NCI-H2107 (cell line): ENCODE data around the gene SURF6.
"Not testable (repeated sequence)": the region's sequence is repeated elsewhere in the genome, so short reads cannot be mapped to it uniquely, and the experiment has no call there.

Experiments
- DNase-seq: peaks from one replicate; lab custom pipeline; 2025; lab: John Stamatoyannopoulos, UW

The SURF6 gene

GRCh38 chr9:133335924-133336811 lies at the start of gene SURF6:
SURF6 (minus strand) TSS chr9:133336188; CDS start chr9:133336132, 56 bp downstream.
- peak; percentile 91 for DNase-seq

GRCh38 chr9:133385452-133385851 lies 49.5 kb upstream of the SURF6 start:
- DNase-seq = no peak

- no peak for DNase-seq
These were observed 48.8 kb upstream of the SURF6 start for GRCh38 chr9:133384736-133385321.

- no peak for DNase-seq
These were observed 47.5 kb upstream of the SURF6 start for GRCh38 chr9:133383438-133383837.

- DNase-seq = no peak
These were observed 46.6 kb upstream of the SURF6 start for GRCh38 chr9:133382507-133383141.

- no peak for DNase-seq
These were observed 44.7 kb upstream of the SURF6 start for GRCh38 chr9:133380734-133381133.

- DNase-seq = no peak
These were observed 43.4 kb upstream of the SURF6 start for GRCh38 chr9:133379153-133380086.

GRCh38 chr9:133378408-133378962 lies 42.5 kb upstream of the SURF6 start:
- no peak for DNase-seq

- DNase-seq = no peak
These were observed 41.8 kb upstream of the SURF6 start for GRCh38 chr9:133377721-133378216.

GRCh38 chr9:133377280-133377679 lies 41.3 kb upstream of the SURF6 start:
- not testable (repeated sequence) for DNase-seq

- peak; percentile 90 for DNase-seq
These were observed 40.0 kb upstream of the SURF6 start, which contains the start of the genes STKLD1 and SURF4 for GRCh38 chr9:133375724-133376654. STKLD1 (plus strand) TSS chr9:133376366; CDS start chr9:133376474, 108 bp downstream. SURF4 (minus strand) TSS chr9:133376060; CDS start chr9:133375969, 91 bp downstream.

- DNase-seq = no peak
These were observed 39.2 kb upstream of the SURF6 start for GRCh38 chr9:133375116-133375723.

GRCh38 chr9:133374612-133375115 lies 38.7 kb upstream of the SURF6 start:
- DNase-seq = no peak

- no peak for DNase-seq
These were observed 36.2 kb upstream of the SURF6 start for GRCh38 chr9:133372144-133372543.

- no peak for DNase-seq
These were observed 35.3 kb upstream of the SURF6 start for GRCh38 chr9:133371261-133371711.

- DNase-seq = no peak
These were observed 34.7 kb upstream of the SURF6 start for GRCh38 chr9:133370685-133371084.

- DNase-seq = no peak
These were observed 33.9 kb upstream of the SURF6 start for GRCh38 chr9:133369933-133370332.

GRCh38 chr9:133369422-133369821 lies 33.4 kb upstream of the SURF6 start:
- no peak for DNase-seq

- DNase-seq = no peak
These were observed 32.4 kb upstream of the SURF6 start for GRCh38 chr9:133368249-133368881.
